Measurements from ENCODE around the gene CTSZ. TPM values are rescaled to one million over a fixed set of nuclear protein-coding genes. Genes with fewer than 3 reads are reported as not detected.
"Not testable (repeated sequence)": the region's sequence is repeated elsewhere in the genome, so short reads cannot be mapped to it uniquely, and the experiment has no call there.

Gene CTSZ
- total RNA-seq, 1 donor, result 79.9 TPM

DNA sequence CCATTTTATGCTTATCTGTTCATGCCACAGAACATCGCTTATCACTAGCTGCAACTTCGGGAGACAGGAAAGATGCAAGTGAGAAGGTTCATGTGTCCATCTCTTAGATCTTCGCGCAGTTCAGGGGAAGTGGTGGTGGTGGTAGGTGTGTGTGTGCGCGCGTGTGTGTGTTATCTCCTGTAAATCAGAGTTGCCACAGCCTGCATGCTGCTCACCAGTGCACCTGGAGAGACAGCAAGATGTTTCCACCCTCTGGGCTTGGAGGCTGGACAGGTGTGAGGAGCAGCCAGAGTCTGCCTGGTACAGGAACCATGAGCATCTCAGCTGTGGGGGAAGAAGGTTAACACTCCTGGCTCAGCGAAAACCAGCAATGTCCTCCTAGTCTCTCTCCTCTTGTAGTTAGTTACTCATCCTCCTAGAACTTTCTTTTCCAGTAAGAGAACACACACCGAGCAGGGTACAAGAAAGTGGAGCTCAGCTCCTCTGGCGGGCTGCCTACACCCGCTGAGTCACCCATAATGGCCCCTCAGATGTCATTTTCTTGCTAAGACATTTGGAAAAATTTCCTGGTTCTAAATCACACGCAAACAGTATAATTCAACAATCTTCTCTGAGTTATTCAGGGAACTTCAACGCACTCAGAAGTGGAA is 7.0 kb upstream of the CTSZ start:
- no peak for TF ChIP-seq CTCF (IDR thresholded peaks at IDR 0.05; ENCODE audit: insufficient read depth, low read depth, low read length)
- DNase-seq (ENCODE audit: low read depth), result no peak
- H3K4me3 ChIP-seq (ENCODE audit: low read depth, low read length), result no peak overlapping the region

DNA sequence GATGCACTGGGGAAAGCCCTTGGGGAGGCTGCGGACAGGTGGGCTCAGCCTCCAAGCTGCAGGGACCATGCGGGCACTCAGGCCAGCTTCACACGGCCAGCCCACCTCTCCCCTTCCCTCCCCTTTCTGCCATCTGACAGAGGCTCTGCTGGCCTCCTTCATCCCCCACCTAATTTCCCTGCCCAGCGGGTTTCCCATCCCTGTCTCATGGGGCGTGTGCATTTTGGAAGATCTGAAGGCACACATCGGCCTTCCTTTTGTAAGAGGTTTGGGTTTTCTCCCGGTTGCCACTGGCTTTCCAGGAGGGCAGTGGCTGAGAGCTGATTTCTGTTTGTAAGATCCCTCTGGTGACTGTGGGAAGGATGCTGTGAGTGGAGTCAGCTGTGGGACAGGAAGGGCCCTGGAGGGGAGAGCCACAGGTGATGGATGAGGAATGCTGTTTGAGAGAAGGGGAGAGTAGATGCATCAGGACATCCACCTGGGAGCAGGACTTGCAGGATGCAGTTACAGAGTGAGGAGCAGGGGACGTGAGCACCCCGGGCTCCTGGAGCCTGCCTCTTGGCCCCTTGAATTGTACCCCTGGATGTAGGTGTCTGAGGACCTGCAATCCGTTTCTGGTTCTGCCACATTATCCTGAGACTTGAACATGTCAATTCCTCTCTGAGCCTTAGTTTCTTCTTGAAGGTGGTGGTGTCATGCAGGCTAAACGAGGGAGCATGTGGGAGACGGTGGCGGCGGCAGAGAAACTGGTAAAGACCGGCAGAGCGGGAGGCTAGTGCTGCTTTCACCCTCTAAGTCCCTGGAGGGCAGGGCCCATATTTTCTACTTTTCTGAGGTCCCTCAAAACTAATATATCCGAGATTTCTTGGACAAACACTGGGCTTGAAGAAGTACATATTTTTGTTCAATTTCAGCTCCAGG is 6.2 kb upstream of the CTSZ start:
- H3K4me3 ChIP-seq (ENCODE audit: low read depth, low read length), result no peak overlapping the region
- no peak for TF ChIP-seq CTCF (IDR thresholded peaks at IDR 0.05; ENCODE audit: insufficient read depth, low read depth, low read length)
- DNase-seq (ENCODE audit: low read depth), result no peak

- not testable (repeated sequence) for DNase-seq (ENCODE audit: low read depth); H3K4me3 ChIP-seq (ENCODE audit: low read depth, low read length)
Measured at GRCh38 chr20:59011874-59012157, 4.8 kb upstream of the CTSZ start.

- no peak overlapping the region for H3K4me3 ChIP-seq (ENCODE audit: low read depth, low read length)
- peak; percentile 81 for DNase-seq (ENCODE audit: low read depth)
- TF ChIP-seq CTCF (IDR thresholded peaks at IDR 0.05; ENCODE audit: insufficient read depth, low read depth, low read length), result no peak
Measured at GRCh38 chr20:59010995-59011873, 4.2 kb upstream of the CTSZ start.

DNA sequence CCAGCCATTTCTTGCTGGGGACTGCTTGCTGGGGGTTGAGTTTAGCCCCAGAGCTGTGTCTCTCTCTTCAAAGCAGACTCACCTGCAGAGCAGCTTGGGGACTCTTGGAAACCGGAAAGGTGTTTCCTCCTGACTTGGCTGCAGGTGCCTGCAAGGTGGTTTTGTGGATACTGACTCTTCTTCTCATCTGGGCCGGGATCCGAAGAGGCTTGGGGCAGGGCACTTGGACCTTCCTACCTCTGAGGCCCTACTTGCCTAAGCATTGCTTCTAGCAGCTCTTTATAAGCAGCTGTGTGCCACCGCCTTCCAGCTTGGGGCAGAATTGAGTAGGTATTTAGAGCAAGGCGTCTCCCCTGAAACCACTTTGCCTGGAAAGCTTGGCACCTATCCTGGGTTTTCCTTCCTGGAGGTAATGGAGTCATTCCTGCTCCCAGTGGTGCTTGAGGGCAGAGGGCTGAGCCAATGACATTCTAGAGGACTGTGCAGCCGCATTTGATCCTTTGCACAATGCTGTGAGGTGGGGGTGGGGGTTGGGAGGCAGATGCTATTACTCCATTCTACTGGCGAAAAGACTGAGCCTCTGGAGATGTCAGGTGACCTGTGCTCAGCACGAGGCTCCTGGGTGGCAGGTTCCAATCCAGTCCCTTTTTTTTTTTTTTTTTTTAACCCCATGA is 3.4 kb upstream of the CTSZ start:
- H3K4me3 ChIP-seq (ENCODE audit: low read depth, low read length), result no peak overlapping the region
- no peak for DNase-seq (ENCODE audit: low read depth)
- no peak for TF ChIP-seq CTCF (IDR thresholded peaks at IDR 0.05; ENCODE audit: insufficient read depth, low read depth, low read length)

GRCh38 chr20:59008715-59009336 is 1.8 kb upstream of the CTSZ start:
- DNase-seq (ENCODE audit: low read depth), result no peak
- no peak for TF ChIP-seq CTCF (IDR thresholded peaks at IDR 0.05; ENCODE audit: insufficient read depth, low read depth, low read length)

More at GRCh38 chr20:59008715-59009336, 1.8 kb upstream of the CTSZ start:
- H3K4me3 ChIP-seq (ENCODE audit: low read depth, low read length), result no peak overlapping the region

All from fibroblast of villous mesenchyme (primary cell).